DOHH2 (cell line): Measurements from ENCODE around the gene NRXN3.

ENCODE experiments used
- H3F3A ChIP-seq: fragments of 200-600 bp; sonication (generic), shearing (Covaris generic); 2 replicates; pipeline ENCODE4 v1.6.0; 2016; ENCODE audit warnings: antibody characterized with exemption, mild to moderate bottlenecking; ENCODE audit not compliant: control insufficient read depth, insufficient read depth
- H3K27ac ChIP-seq: fragments of 200-600 bp; sonication (generic); 2 replicates; pipeline ENCODE4 v1.5.1; 2014; ENCODE audit warnings: low read depth, mild to moderate bottlenecking, low read length, moderate library complexity
- H3K27me3 ChIP-seq: fragments of 200-600 bp; sonication (generic); 2 replicates; pipeline ENCODE4 v1.6.1; 2014; ENCODE audit warnings: mild to moderate bottlenecking, low read length, mixed read lengths; ENCODE audit not compliant: control insufficient read depth
- H3K36me3 ChIP-seq: fragments of 200-600 bp; sonication (generic); 2 replicates; pipeline ENCODE4 v1.6.1; 2014; ENCODE audit warnings: mild to moderate bottlenecking, low read length, moderate library complexity, mixed read lengths; ENCODE audit not compliant: control insufficient read depth
- H3K4me1 ChIP-seq: fragments of 200-600 bp; sonication (generic); 2 replicates; pipeline ENCODE4 v1.6.1; 2014; ENCODE audit warnings: mild to moderate bottlenecking, low read length, mixed read lengths; ENCODE audit not compliant: control insufficient read depth
- H3K4me2 ChIP-seq: fragments of 200-600 bp; sonication (generic); 2 replicates; pipeline ENCODE4 v1.6.0; 2014; ENCODE audit warnings: mild to moderate bottlenecking, low read length, moderate library complexity
- H3K4me3 ChIP-seq: fragments of 200-600 bp; sonication (generic); 2 replicates; pipeline ENCODE4 v1.5.1; 2014; ENCODE audit warnings: mild to moderate bottlenecking, low read length, mixed read lengths
- H3K79me2 ChIP-seq: fragments of 200-600 bp; sonication (generic); 2 replicates; pipeline ENCODE4 v1.6.1; 2014; ENCODE audit warnings: mild to moderate bottlenecking, low read length, mixed read lengths; ENCODE audit not compliant: control insufficient read depth
- H3K9me2 ChIP-seq: fragments of 200-600 bp; sonication (generic); replicated peaks from 2 replicates; pipeline ENCODE4 v1.6.1; 2014; ENCODE audit warnings: mild to moderate bottlenecking, low read length, mixed read lengths; ENCODE audit not compliant: control insufficient read depth
- H3K9me3 ChIP-seq: fragments of 200-600 bp; sonication (generic); 2 replicates; pipeline ENCODE4 v1.6.1; 2014; ENCODE audit warnings: antibody characterized with exemption, low read length, mixed read lengths; ENCODE audit not compliant: control insufficient read depth, insufficient read depth
- H4K20me1 ChIP-seq: fragments of 200-600 bp; sonication (generic); 2 replicates; pipeline ENCODE4 v1.6.0; 2014; ENCODE audit warnings: low read depth, mild to moderate bottlenecking, antibody characterized with exemption, low read length, moderate library complexity; ENCODE audit not compliant: control insufficient read depth, insufficient read depth
- EZH2phosphoT487 ChIP-seq: fragments of 200-600 bp; sonication (generic); IDR thresholded peaks from 2 replicates; pipeline ENCODE4 v1.6.1; 2017; ENCODE audit warnings: borderline replicate concordance, mild to moderate bottlenecking, antibody characterized with exemption, low read length, moderate library complexity, mixed read lengths
- TF ChIP-seq, protein P1 (sequence below): fragments of 200-600 bp; sonication (generic); IDR thresholded peaks from one replicate; pipeline ENCODE4 v1.5.1; 2014; ENCODE audit warnings: antibody characterized with exemption, mild to moderate bottlenecking, low read depth, low read length; ENCODE audit not compliant: poor library complexity, severe bottlenecking

The NRXN3 gene

DNA sequence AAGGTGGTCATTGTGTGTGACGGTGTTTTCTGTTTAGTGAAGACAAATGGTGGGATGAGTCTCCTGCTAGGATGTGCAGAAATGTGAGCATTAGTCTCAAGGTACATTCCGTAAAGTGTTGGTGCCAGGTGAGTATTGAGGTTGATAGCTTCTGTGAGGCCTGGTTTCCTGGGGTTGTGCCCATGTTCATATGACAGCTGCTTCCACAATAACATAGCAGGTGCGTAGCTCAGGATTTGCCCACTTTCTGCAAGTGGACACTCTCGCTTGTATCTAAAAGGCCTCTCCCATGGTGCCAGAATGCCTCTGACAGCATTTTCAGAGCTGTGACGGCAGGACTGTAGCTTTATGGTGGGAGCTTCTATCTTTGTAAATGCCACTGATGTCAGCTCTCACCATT lies 1209.1 kb downstream of the NRXN3 start:
- Histone ChIP-seq H4K20me1 (no peaks in the 10 kb centered on the region), H3K27ac (no peak overlapping the region), H3K27me3 (no peaks in the 10 kb centered on the region), H3K9me2 (no peaks in the 10 kb centered on the region), H3K36me3 (no peaks in the 10 kb centered on the region), H3K9me3 (no peaks in the 10 kb centered on the region), H3F3A (no peaks in the 10 kb centered on the region), H3K79me2 (no peaks in the 10 kb centered on the region), H3K4me1 (no peaks in the 10 kb centered on the region), H3K4me3 (no peak overlapping the region), H3K4me2 (no peak overlapping the region)
- no peak for TF ChIP-seq EZH2phosphoT487
- TF ChIP-seq, protein P1, sequence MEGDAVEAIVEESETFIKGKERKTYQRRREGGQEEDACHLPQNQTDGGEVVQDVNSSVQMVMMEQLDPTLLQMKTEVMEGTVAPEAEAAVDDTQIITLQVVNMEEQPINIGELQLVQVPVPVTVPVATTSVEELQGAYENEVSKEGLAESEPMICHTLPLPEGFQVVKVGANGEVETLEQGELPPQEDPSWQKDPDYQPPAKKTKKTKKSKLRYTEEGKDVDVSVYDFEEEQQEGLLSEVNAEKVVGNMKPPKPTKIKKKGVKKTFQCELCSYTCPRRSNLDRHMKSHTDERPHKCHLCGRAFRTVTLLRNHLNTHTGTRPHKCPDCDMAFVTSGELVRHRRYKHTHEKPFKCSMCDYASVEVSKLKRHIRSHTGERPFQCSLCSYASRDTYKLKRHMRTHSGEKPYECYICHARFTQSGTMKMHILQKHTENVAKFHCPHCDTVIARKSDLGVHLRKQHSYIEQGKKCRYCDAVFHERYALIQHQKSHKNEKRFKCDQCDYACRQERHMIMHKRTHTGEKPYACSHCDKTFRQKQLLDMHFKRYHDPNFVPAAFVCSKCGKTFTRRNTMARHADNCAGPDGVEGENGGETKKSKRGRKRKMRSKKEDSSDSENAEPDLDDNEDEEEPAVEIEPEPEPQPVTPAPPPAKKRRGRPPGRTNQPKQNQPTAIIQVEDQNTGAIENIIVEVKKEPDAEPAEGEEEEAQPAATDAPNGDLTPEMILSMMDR = no peak

DNA sequence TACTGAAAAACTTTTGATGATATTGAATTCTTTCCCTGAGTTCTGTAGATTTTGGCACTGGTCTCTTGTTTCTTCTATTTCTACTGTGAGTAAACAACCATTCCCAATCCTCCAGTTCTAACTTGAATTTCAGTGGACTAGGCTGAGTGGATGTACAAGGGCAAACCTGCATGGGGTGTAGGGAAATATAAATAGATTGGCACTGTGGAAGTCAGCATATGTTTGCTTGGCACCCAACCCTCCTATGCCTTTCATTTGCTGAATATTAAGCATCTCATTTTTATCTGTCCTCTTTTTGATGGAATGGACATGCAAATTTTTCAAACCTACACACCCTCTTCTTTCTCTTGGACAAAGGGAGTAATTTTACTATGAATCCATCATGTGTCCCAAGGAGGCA lies 1212.9 kb downstream of the NRXN3 start:
- Histone ChIP-seq H3K27me3 (no peaks in the 10 kb centered on the region), H3F3A (no peaks in the 10 kb centered on the region), H3K79me2 (no peaks in the 10 kb centered on the region), H3K4me2 (no peak overlapping the region), H4K20me1 (no peaks in the 10 kb centered on the region), H3K9me2 (no peaks in the 10 kb centered on the region), H3K27ac (no peak overlapping the region), H3K4me3 (no peak overlapping the region), H3K9me3 (no peaks in the 10 kb centered on the region), H3K4me1 (no peaks in the 10 kb centered on the region), H3K36me3 (no peaks in the 10 kb centered on the region)
- no peak for TF ChIP-seq EZH2phosphoT487
- TF ChIP-seq, protein P1 = no peak

DNA sequence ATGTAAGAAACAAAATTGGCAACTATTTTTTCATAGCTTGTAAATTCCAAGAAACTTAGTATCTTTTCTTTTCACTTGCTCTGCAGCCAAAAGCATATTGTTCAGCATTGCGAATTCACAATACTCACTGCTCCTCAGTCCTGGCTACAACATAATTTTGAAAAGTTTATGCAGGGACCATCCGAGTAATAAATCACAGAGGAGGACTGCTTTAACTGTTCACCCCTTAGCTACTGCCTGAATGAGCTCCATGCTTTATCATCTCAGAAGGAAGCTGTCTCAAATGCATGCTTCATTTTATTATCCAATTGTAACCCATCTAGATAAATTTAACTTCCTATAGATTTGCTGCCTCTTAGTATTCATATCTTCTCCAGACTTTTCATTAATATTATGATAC lies 1213.3 kb downstream of the NRXN3 start:
- no peaks in the 10 kb centered on the region for H3K4me1 ChIP-seq
- H3K4me2 ChIP-seq = no peak overlapping the region
- no peak overlapping the region for H3K4me3 ChIP-seq
- H3K27me3 ChIP-seq = no peaks in the 10 kb centered on the region
- H3K9me3 ChIP-seq = no peaks in the 10 kb centered on the region
- TF ChIP-seq EZH2phosphoT487 = no peak
- TF ChIP-seq, protein P1 = no peak
- H4K20me1 ChIP-seq = no peaks in the 10 kb centered on the region
- H3F3A ChIP-seq = no peaks in the 10 kb centered on the region
- no peaks in the 10 kb centered on the region for H3K79me2 ChIP-seq
- H3K9me2 ChIP-seq = no peaks in the 10 kb centered on the region
- no peak overlapping the region for H3K27ac ChIP-seq
- H3K36me3 ChIP-seq = no peaks in the 10 kb centered on the region

DNA sequence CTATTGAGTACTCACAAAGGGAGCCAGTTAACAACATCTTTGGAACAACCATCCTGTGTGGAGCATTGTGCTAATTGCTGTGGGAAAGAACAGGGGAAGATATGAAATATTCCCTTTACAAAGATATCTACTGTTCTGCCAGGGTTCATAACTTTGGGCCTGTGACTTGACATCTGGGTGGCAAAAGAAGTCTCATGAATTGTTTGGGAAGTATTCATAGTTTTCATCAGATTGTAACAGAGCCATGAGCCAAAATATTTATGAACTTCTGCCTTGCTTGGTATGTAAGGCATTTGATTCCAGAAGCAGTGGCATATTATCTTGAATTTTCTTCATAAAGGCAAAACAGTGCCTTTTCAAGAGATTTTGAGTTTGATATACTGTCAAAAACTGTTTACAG lies 1224.9 kb downstream of the NRXN3 start:
- TF ChIP-seq, protein P1 = no peak
- TF ChIP-seq EZH2phosphoT487 = no peak
- Histone ChIP-seq H3K9me2 (no peaks in the 10 kb centered on the region), H3K36me3 (no peaks in the 10 kb centered on the region), H3K9me3 (no peaks in the 10 kb centered on the region), H3F3A (no peaks in the 10 kb centered on the region), H3K27me3 (no peaks in the 10 kb centered on the region), H4K20me1 (no peaks in the 10 kb centered on the region), H3K4me1 (no peaks in the 10 kb centered on the region), H3K79me2 (no peaks in the 10 kb centered on the region), H3K4me2 (no peak overlapping the region), H3K27ac (no peak overlapping the region), H3K4me3 (no peak overlapping the region)
